ENCODE measurements around the gene CCDC66. TPM values are rescaled to one million over a fixed set of nuclear protein-coding genes. Genes with fewer than 3 reads are reported as not detected.

CCDC66 gene
- total and polyA plus RNA-seq, 2 donors = 9.2 to 91.0 TPM

DNA sequence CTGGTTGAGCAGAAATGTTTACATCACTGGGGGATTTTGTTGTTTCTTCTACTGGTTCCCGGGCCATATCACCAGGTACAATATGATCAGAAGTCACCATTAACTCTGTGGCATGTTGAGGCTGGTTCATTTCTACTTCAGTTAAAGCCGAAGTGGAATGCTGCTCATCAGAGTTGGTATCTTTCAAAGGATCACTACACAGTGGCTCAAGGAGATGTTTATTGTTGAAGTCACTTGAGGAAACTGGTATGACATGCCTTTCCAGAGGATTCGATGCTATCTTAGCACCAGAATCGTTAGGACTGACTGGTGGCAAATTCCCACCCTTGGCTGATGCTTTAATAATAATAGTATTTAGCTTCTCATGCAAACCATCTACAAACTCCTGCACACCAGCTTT, 76.2 kb downstream of the CCDC66 start:
- H3K36me3 ChIP-seq (ENCODE audit: insufficient read depth) = peaks cover 2% of the 10 kb centered on the region
- no peak overlapping the region for H3K4me3 ChIP-seq (ENCODE audit: low read depth, low read length)
- DNase-seq (ENCODE audit: extremely low spot score) = no peak
- no peaks in the 10 kb centered on the region for H3K4me1 ChIP-seq (ENCODE audit: insufficient read depth)
- 86% methylated on average over 4 of the region's 4 CpGs for WGBS
- no peak overlapping the region for H3K27ac ChIP-seq (ENCODE audit: low read depth)

GRCh38 chr3:56633602-56634535, 76.9 kb downstream of the CCDC66 start:
- WGBS = 85% methylated on average over 9 of the region's 9 CpGs
- Histone ChIP-seq H3K27ac (ENCODE audit: low read depth) (no peak overlapping the region), H3K4me1 (ENCODE audit: insufficient read depth) (no peaks in the 10 kb centered on the region), H3K36me3 (ENCODE audit: insufficient read depth) (peaks cover 2% of the 10 kb centered on the region), H3K4me3 (ENCODE audit: low read depth, low read length) (no peak overlapping the region)
- DNase-seq (ENCODE audit: extremely low spot score) = no peak

GRCh38 chr3:56645407-56645806, 88.4 kb downstream of the CCDC66 start:
- Histone ChIP-seq H3K27ac (ENCODE audit: low read depth) (no peak overlapping the region), H3K4me1 (ENCODE audit: insufficient read depth) (no peaks in the 10 kb centered on the region), H3K36me3 (ENCODE audit: insufficient read depth) (peaks cover 6% of the 10 kb centered on the region), H3K4me3 (ENCODE audit: low read depth, low read length) (no peak overlapping the region)
- DNase-seq (ENCODE audit: extremely low spot score) = no peak
- 92% methylated on average over 2 of the region's 2 CpGs for WGBS

DNA sequence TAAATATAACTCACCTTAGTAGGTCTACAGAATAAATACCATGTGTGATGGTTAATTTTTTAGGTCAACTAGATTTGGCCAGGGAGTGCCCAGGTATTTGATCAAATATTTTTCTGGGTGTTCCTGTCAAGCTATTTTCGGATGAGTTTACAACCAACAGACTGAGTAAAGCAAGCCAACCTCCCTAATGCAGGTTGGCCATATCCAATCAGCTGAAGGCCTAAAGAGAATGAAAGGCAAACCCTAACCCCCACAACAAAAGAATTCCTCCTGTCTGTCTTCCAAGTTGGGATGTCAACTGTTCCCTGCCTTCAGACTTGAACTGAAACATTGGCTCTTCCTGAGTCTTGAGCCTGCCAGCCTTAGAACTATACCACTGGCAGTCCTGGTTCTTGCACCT, 97.5 kb downstream of the CCDC66 start:
- Histone ChIP-seq H3K4me1 (ENCODE audit: insufficient read depth) (no peaks in the 10 kb centered on the region), H3K36me3 (ENCODE audit: insufficient read depth) (peaks cover 7% of the 10 kb centered on the region), H3K4me3 (ENCODE audit: low read depth, low read length) (no peak overlapping the region), H3K27ac (ENCODE audit: low read depth) (no peak overlapping the region)
- 85% methylated on average over 1 of the region's 1 CpG for WGBS
- no peak for DNase-seq (ENCODE audit: extremely low spot score)

- Histone ChIP-seq H3K4me3 (ENCODE audit: low read depth, low read length) (no peak overlapping the region), H3K27ac (ENCODE audit: low read depth) (no peak overlapping the region), H3K4me1 (ENCODE audit: insufficient read depth) (no peaks in the 10 kb centered on the region), H3K36me3 (ENCODE audit: insufficient read depth) (peaks cover 12% of the 10 kb centered on the region)
- WGBS = 94% methylated on average over 1 of the region's 1 CpG
- no peak for DNase-seq (ENCODE audit: extremely low spot score)
Observed at GRCh38 chr3:56655709-56656108, 98.7 kb downstream of the CCDC66 start.

GRCh38 chr3:56664823-56665222, 107.8 kb downstream of the CCDC66 start:
- Histone ChIP-seq H3K4me3 (ENCODE audit: low read depth, low read length) (no peak overlapping the region), H3K4me1 (ENCODE audit: insufficient read depth) (no peaks in the 10 kb centered on the region), H3K36me3 (ENCODE audit: insufficient read depth) (peaks cover 6% of the 10 kb centered on the region), H3K27ac (ENCODE audit: low read depth) (no peak overlapping the region)
- no peak for DNase-seq (ENCODE audit: extremely low spot score)
- 97% methylated on average over 2 of the region's 2 CpGs for WGBS

- H3K4me3 ChIP-seq (ENCODE audit: low read depth, low read length) = no peak overlapping the region
- WGBS = 82% methylated on average over 3 of the region's 3 CpGs
- peaks cover 4% of the 10 kb centered on the region for H3K36me3 ChIP-seq (ENCODE audit: insufficient read depth)
- no peak for DNase-seq (ENCODE audit: extremely low spot score)
- no peaks in the 10 kb centered on the region for H3K4me1 ChIP-seq (ENCODE audit: insufficient read depth)
- no peak overlapping the region for H3K27ac ChIP-seq (ENCODE audit: low read depth)
Observed at GRCh38 chr3:56667973-56668579, 111.1 kb downstream of the CCDC66 start.

Other genes with a start within 250 kb of the CCDC66 start
- gene ERC2, start 88.7 kb upstream of the CCDC66 start, total RNA-seq = 3.0 TPM
- 0.49 TPM for gene ERC2, start 88.7 kb upstream of the CCDC66 start, polyA plus RNA-seq
- 182 TPM for gene TASOR, start 126.1 kb downstream of the CCDC66 start, total RNA-seq
- 30.9 TPM for gene TASOR, start 126.1 kb downstream of the CCDC66 start, polyA plus RNA-seq
- gene ARHGEF3, start 244.8 kb downstream of the CCDC66 start, total RNA-seq = 30.1 TPM
- 22.4 TPM for gene ARHGEF3, start 244.8 kb downstream of the CCDC66 start, polyA plus RNA-seq